Inflammatory macrophage (primary cell): ENCODE data around the gene C19orf18.

ENCODE experiments used
- DNase-seq, 2 donors: peaks; one replicate each; pipeline ENCODE4 v3.0.0-alpha.2; 2020 to 2022

Gene C19orf18

DNA sequence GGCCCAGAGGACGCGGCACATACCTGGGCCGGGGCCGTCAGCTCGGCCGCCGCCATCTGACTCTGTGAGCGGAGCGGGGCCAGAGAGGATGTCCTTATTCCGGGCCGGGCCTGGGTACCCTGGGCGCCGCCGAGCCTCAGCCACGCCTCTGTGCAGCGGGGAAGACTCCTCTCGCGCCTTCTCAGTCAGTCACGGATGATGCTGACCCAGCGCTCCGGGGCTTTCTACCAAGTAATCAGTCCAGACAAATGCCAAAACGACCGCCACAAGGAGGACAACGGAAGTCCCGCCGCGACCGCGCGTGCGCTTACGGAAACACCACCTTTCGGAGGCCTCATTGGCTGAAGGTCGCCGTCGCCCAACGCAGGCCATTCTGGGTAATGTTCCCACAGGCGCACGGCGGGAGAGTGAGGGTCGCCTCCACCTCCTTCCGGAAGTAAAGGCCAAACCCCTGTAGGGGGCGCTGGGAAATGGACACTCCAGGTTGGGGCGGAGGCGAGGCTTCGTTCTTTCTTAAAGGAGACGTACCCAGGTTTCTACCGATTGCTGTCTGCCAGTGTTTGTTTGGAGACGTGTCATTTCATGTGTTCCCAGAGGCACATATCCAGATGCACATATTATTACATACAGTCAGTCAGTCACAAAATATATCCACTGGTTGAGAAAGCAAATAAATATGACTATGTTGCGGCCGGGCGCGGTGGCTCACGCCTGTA, 26.8 kb downstream of the C19orf18 start, which contains the start of gene ZNF256:
Gene ZNF256 (minus strand): TSS at position 288 of the 716 bp plus-strand sequence. CDS start 232 bp downstream, at position 56.
- peak; percentile 84 to 93 for DNase-seq

DNA sequence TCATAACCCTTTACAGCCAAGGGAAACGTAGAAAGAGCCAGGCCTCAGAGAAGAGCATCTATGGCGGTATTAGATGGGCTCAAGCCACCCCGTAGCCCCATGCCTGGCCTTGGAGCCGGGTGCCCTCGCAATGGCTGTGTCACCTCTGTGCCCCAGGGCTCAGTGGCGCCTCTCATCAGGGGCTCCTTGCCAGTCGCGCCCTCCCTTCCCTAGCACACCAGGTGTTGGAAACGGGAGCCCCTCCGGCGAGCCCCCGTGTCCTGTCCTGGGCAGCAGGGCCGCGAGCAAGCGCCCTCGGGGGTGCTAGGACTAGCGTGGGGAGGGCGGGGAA, 27.3 kb downstream of the C19orf18 start:
- no peak for DNase-seq

DNA sequence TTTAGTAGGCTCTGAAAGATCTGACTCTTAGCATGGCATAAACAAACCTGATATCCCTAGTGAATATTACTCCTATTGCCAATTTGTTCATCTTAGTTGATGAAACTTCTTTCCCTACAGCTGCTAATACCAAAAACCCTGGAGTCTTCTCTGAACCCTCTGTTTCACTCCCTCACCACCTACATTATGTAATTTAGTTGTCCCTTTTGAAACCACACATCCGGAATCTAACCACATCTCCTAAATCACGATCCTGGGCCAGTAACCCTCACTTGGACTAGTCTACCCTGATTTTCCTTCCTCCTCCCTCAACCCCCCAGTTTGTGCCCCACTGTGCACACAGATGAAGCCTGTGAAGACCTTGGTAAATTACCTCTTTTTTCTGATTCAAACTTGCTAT, 28.0 kb downstream of the C19orf18 start:
- DNase-seq: no peak

DNA sequence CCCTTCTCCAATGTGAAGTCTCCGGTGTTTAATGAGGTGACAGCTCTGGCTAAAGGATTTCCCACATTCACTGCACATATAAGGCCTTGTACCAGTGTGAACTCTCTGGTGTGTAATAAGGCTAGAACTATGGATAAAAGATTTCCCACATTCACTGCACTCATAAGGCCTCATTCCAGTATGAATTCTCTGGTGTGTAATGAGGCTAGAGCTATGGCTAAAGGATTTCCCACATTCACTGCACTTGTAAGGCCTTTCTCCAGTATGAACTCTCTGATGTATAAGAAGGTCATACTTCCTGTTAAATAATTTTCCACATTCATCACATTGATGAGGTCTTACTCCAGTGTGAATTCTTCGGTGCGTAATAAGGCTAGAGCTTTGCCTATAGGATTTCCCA, 32.7 kb downstream of the C19orf18 start:
- DNase-seq: no peak

DNA sequence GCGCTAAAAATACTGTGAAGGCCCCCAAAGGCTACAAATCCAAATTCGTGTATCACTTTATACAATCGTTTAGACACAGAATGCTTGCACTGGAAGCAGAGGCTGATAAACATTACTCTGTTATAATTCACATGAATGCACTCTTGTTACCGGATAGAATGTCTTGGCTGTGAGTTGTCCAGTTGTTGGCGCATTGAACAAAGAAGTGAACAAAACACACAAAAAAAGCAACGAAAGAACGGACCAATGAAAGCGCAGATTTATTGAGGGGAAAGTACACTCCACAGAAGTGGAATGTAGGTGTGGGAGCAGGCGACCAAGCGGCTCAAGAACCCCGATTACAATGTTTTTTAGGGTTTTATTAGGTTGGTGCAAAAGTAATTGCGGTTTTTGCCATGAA, 38.6 kb downstream of the C19orf18 start:
- no peak for DNase-seq

DNA sequence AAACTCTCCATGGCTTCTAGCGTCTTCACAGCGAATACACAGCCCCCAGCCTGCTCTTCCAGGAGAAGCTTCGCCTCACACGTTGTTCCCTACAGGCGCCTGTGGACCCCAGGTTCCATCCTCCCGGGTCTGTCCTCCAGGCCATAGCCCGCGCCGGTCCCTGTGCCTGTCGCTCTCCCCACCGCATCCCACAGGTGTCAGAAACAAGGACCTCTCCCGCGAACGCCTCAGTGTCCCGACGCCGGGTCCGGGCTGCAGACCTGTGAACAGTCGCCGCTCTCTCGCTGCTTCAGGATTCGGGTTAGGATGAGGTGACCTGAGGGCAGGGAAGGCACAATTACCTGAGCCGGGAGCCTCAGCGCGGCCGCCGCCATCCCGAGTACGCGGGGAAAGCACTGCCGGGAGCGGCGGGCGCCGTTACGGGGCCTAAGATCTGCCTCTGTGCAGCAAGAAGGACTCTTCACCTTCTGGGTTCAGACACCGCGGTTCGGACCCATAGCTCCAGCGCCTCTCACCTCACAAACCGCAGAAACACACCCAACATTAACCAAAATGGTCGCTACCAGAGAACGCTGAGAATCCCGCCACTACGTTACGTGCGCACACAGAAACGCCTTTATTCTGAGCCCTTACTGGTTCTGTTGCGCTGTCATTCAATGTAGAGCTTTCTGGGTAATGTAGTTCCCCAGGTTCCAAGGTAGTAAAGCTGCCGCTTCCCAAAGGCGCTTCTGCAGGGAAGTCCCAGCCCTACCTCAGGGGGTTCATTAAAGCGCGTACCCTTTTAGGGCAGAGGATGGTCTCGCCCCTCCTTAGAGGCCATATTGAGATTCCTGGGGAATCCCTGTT, 39.3 kb downstream of the C19orf18 start, which contains the start of gene ZNF418:
Gene ZNF418 (minus strand): TSS at position 583 of the 846 bp plus-strand sequence. CDS start 1,580 bp downstream, outside the sequence.
- DNase-seq: peak; percentile 74 to 80

DNA sequence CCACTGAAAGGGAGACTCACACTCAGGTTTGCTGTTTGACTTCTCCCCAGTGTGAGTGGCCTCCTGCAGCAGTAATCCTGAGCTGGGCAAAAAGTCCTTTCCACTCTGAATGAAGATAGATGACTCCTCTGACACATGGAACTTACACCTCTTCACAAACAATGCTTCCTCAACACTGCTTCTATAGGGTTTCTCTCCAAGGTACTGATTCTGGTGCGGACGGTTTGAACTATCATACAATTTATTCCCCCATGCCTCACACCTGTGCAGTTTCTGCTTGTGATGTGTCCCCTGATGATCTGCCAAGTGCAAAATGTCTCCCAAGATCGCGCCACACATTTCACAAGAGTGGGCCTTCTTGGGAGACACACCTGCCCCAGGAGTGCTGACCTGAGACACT, 46.7 kb downstream of the C19orf18 start:
- no peak for DNase-seq

DNA sequence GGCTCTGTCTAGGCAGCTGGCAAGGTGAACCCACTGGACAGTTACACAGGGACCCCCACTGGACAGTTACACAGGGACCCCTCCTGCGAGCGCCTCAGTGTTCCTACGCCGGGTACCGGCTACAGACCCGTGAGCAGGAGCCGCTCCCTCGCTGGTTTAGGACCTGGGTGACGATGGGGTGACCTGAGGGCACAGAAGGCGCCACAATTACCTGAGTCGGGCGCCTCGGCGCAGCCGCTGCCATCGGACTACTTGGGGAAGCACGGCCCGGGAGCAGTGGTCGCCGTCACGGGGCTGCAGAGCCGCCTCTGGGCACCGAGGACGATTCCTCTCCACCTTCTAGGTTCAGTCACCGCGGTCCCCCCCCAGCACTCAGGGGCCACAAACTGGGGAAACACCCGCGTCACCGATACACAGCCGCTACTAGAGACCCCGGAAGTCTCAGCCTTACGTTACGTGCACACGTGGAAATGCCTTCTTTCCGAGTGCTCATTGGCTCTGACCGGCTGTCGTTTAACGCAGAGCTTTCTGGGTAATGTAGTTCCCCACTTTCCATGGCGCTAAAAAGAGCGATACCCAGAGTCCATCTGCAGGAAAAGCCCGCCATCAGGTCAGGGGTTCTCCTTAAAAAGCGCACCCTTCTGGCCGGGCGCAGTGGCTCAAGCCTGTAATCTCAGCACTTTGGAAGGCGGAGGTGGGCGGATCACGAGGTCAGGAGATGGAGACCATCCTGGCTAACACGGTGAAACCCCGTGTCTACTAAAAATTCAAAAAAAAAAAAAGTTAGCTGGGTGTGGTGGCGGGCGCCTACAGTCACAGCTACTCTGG, 58.0 kb downstream of the C19orf18 start, which contains the start of gene ZNF417:
Gene ZNF417 (minus strand): TSS at position 425 of the 828 bp plus-strand sequence. CDS start 181 bp downstream, at position 244.
- DNase-seq: peak; percentile 97

DNA sequence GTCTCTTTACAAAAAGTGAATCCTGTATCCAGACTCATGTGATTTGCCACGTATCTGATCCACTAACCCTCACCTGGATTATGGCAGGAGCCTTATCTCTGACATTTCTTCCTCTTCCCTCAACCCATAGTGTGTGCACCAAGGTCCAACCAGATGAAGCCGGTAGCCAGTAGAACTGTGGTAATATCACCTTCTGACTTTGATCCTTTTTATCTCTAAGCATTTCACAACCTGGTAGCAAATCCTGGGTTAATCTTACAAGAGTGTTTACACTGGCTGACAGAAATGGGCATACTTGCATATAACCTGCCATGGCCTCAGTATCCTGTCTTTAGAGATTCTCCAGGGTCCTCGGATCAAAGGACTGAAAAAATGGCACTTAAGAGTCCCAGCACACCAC, 59.8 kb downstream of the C19orf18 start:
- no peak for DNase-seq
